Uterus (tissue), 4 donors: Measurements from ENCODE around the gene ATP6V0B. TPM values are rescaled to one million over a fixed set of nuclear protein-coding genes. Genes with fewer than 3 reads are reported as not detected.

Experiments
- DNase-seq, 2 donors: peaks; one replicate each; pipeline ENCODE4 v3.0.0-alpha.2; 2019 to 2020
- H3K27ac ChIP-seq, 2 donors: fragments of 200-600 bp; sonication (generic); 1 replicate in 1 of 2; 2 replicates in 1 of 2; pipeline ENCODE4 v1.5.1; 2016 to 2018
- H3K27me3 ChIP-seq, 2 donors: fragments of 200-600 bp; sonication (generic); one replicate each; pipeline ENCODE4 v1.5.1; 2018 to 2019; ENCODE audit warnings: control low read depth in 1 of 2
- H3K36me3 ChIP-seq, 2 donors: fragments of 200-600 bp; sonication (generic); one replicate each; pipeline ENCODE4 v1.5.1; 2019; ENCODE audit warnings: control low read depth in 1 of 2
- H3K4me1 ChIP-seq, 2 donors: fragments of 200-600 bp; sonication (generic); one replicate each; pipeline ENCODE4 v1.5.1; 2018 to 2019; ENCODE audit warnings: control low read depth in 1 of 2
- H3K4me3 ChIP-seq, 2 donors: fragments of 200-600 bp; sonication (generic); 1 replicate in 1 of 2; 2 replicates in 1 of 2; pipeline ENCODE4 v1.5.1; 2018 to 2019; ENCODE audit warnings: mild to moderate bottlenecking in 1 of 2
- H3K9me3 ChIP-seq, 2 donors: fragments of 200-600 bp; sonication (generic); one replicate each; pipeline ENCODE4 v1.5.1; 2019; ENCODE audit warnings: control low read depth in 1 of 2
- POLR2A ChIP-seq, 2 donors: fragments of 450-650 bp; IDR thresholded peaks; one replicate each; pipeline ENCODE4 v1.6.1; 2016; ENCODE audit warnings: antibody characterized with exemption in 2 of 2, mild to moderate bottlenecking in 1 of 2, moderate library complexity in 1 of 2
- intact Hi-C: fragments of 100-400 bp; cut with DNase I; formaldehyde crosslinking; loops from one replicate; pipeline ENCODE4 v1.15.1; 2023; ENCODE audit warnings: low total_unique reads
- total RNA-seq, 4 donors: library from RNA; depleted of rRNA in 3 of 4; stranded (reverse); fragments of >200 nt in 3 of 4; gene quantifications; one replicate each; pipeline versions ENCODE4 v1.1.0 to v1.2.4, GENCODE V29; 2014 to 2023
- TF ChIP-seq, protein P1 (sequence below), 4 experiments: fragments of 200-600 bp in 2 of 4; fragments of 450-650 bp in 2 of 4; sonication (generic) in 2 of 4; IDR thresholded peaks; one replicate each; pipeline ENCODE4 v1.5.1; 2016 to 2019; ENCODE audit warnings: antibody characterized with exemption in 4 of 4, mild to moderate bottlenecking in 2 of 4, moderate library complexity in 1 of 4
- donor health status: DM: yes; HTN: yes; CAD: no.

ATP6V0B gene
- total RNA-seq, 4 donors from 2014 or later, result 49.6 to 183 (median 65.4) TPM

GRCh38 chr1:44016041-44016889 lies 41.5 kb downstream of the ATP6V0B start:
- TF ChIP-seq, protein P1, sequence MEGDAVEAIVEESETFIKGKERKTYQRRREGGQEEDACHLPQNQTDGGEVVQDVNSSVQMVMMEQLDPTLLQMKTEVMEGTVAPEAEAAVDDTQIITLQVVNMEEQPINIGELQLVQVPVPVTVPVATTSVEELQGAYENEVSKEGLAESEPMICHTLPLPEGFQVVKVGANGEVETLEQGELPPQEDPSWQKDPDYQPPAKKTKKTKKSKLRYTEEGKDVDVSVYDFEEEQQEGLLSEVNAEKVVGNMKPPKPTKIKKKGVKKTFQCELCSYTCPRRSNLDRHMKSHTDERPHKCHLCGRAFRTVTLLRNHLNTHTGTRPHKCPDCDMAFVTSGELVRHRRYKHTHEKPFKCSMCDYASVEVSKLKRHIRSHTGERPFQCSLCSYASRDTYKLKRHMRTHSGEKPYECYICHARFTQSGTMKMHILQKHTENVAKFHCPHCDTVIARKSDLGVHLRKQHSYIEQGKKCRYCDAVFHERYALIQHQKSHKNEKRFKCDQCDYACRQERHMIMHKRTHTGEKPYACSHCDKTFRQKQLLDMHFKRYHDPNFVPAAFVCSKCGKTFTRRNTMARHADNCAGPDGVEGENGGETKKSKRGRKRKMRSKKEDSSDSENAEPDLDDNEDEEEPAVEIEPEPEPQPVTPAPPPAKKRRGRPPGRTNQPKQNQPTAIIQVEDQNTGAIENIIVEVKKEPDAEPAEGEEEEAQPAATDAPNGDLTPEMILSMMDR (IDR thresholded peaks at IDR 0.05), result no peak
- no peak for TF ChIP-seq POLR2A (IDR thresholded peaks at IDR 0.05)
- no peaks in the 10 kb centered on the region for H3K36me3 ChIP-seq
- no peak for DNase-seq
- no peaks in the 10 kb centered on the region for H3K4me1 ChIP-seq
- intact Hi-C loops, result no loop called here
- no peaks in the 10 kb centered on the region for H3K27me3 ChIP-seq
- no peak overlapping the region for H3K4me3 ChIP-seq
- H3K27ac ChIP-seq, result no peak overlapping the region
- no peaks in the 10 kb centered on the region for H3K9me3 ChIP-seq

GRCh38 chr1:44016890-44017400 lies 42.2 kb downstream of the ATP6V0B start:
- TF ChIP-seq POLR2A (IDR thresholded peaks at IDR 0.05), result no peak
- TF ChIP-seq, protein P1 (IDR thresholded peaks at IDR 0.05), result no peak
- Histone ChIP-seq H3K36me3 (no peaks in the 10 kb centered on the region), H3K9me3 (no peaks in the 10 kb centered on the region), H3K4me1 (no peaks in the 10 kb centered on the region), H3K4me3 (no peak overlapping the region), H3K27ac (no peak overlapping the region), H3K27me3 (no peaks in the 10 kb centered on the region)
- no peak for DNase-seq
- intact Hi-C loops, result no loop called here

DNA sequence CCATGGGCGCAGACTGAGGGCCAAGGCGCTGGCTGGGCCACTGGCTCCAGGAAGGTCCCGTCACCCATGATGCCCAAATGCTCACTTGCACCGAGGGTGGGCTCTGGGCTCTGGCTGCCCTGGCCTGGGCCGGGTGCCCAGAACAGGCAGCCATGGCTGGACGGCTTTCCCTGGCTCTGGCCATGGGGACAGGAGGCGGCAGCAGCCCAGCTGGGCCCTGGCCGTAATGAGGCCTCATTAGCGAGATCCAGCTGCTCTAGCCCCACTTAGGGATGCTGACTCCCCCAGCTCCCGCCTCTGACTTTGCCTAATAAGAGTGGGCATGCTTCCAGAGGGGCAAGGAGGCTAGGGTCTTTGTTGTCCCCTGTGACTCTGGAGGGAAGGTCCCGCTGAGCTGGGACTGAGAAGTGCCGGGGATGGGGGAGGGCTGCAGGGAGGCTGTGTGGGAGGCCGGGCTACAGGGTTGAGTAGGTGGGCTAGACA lies 44.7 kb downstream of the ATP6V0B start:
- H3K9me3 ChIP-seq, result no peaks in the 10 kb centered on the region
- H3K27ac ChIP-seq, result no peak overlapping the region
- H3K36me3 ChIP-seq, result no peaks in the 10 kb centered on the region
- no peaks in the 10 kb centered on the region for H3K27me3 ChIP-seq
- intact Hi-C loops, result no loop called here
- no peak for TF ChIP-seq POLR2A (IDR thresholded peaks at IDR 0.05)
- TF ChIP-seq, protein P1 (IDR thresholded peaks at IDR 0.05), result no peak
- H3K4me1 ChIP-seq, result no peaks in the 10 kb centered on the region
- no peak overlapping the region for H3K4me3 ChIP-seq
- no peak for DNase-seq

- TF ChIP-seq, protein P1 (IDR thresholded peaks at IDR 0.05), result no peak
- TF ChIP-seq POLR2A (IDR thresholded peaks at IDR 0.05), result no peak
- H3K27ac ChIP-seq, result no peak overlapping the region
Observed at GRCh38 chr1:44020464-44020863, 45.7 kb downstream of the ATP6V0B start.

DNA sequence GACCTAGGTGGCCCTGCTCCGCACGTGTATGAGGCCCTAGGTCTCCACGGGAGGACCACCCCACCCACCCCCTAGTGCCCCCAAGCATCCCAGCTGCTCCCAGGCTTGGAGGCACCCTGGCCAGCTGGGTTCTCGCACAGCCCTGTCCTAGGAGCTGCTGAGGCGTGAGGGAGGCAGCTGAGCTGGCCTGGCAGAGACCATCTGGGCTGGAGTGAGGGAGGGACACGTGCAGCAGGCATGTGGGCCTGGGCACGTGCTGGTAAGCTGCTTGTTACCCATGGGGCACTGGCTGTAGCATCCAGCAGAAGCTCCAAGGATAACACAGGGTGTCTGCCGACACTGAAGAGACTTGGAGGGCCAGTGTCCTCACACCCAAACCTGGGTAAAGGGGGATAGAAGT lies 46.4 kb downstream of the ATP6V0B start:
- Histone ChIP-seq H3K9me3 (no peaks in the 10 kb centered on the region), H3K36me3 (no peaks in the 10 kb centered on the region), H3K4me1 (no peaks in the 10 kb centered on the region), H3K4me3 (no peak overlapping the region), H3K27me3 (no peaks in the 10 kb centered on the region), H3K27ac (no peak overlapping the region)
- no peak for DNase-seq
- intact Hi-C loops, result no loop called here
- TF ChIP-seq, protein P1 (IDR thresholded peaks at IDR 0.05), result no peak
- no peak for TF ChIP-seq POLR2A (IDR thresholded peaks at IDR 0.05)

More at GRCh38 chr1:44020464-44020863, 45.7 kb downstream of the ATP6V0B start:
- Histone ChIP-seq H3K27me3 (no peaks in the 10 kb centered on the region), H3K36me3 (no peaks in the 10 kb centered on the region), H3K4me1 (no peaks in the 10 kb centered on the region), H3K4me3 (no peak overlapping the region), H3K9me3 (no peaks in the 10 kb centered on the region)
- no peak for DNase-seq
- intact Hi-C loops, result no loop called here
